Stomach (tissue), 9 donors: Measurements from ENCODE around the gene BCAM. TPM values are rescaled to one million over a fixed set of nuclear protein-coding genes. Genes with fewer than 3 reads are reported as not detected.
A peak's percentile ranks its signal among the peaks of the same experiment; 100 is the strongest.

Experiments
- DNase-seq, 2 donors: peaks; one replicate each; pipeline versions ENCODE4 v3.0.0 to v3.0.0-alpha.2; 2013 to 2019
- H3K27ac ChIP-seq, 5 donors: fragments of 200-600 bp in 4 of 5; sonication (generic) in 4 of 5; one replicate each; pipeline ENCODE4 v1.5.1; 2013 to 2019; ENCODE audit warnings: mild to moderate bottlenecking in 1 of 5, moderate library complexity in 1 of 5
- H3K27me3 ChIP-seq, 3 donors: fragments of 200-600 bp; sonication (generic); one replicate each; pipeline ENCODE4 v1.5.1; 2017 to 2019; ENCODE audit warnings: mixed run types in 1 of 3
- H3K36me3 ChIP-seq, 4 donors: fragments of 200-600 bp; sonication (generic); 1 replicate in 3 of 4; 2 replicates in 1 of 4; pipeline ENCODE4 v1.5.1; 2016 to 2019
- H3K4me1 ChIP-seq, 4 donors: fragments of 200-600 bp; sonication (generic); one replicate each; pipeline ENCODE4 v1.5.1; 2016 to 2019
- H3K4me3 ChIP-seq, 4 donors: fragments of 200-600 bp; sonication (generic) in 3 of 4; one replicate each; pipeline ENCODE4 v1.5.1; 2016 to 2019; ENCODE audit warnings: mild to moderate bottlenecking in 1 of 4
- H3K9me3 ChIP-seq, 4 donors: fragments of 200-600 bp; sonication (generic); one replicate each; pipeline ENCODE4 v1.5.1; 2016 to 2019
- CTCF ChIP-seq, 7 experiments: fragments of 450-650 bp in 4 of 7; fragments of 200-600 bp in 3 of 7; sonication (generic) in 3 of 7; IDR thresholded peaks; one replicate each; pipeline ENCODE4 v1.5.1; 2016 to 2019; ENCODE audit warnings: antibody characterized with exemption in 7 of 7, control low read depth in 2 of 7, mild to moderate bottlenecking in 1 of 7
- EP300 ChIP-seq: sonication (generic); formaldehyde crosslinking; IDR thresholded peaks from one replicate; pipeline ENCODE4 v1.6.1; 2017; ENCODE audit warnings: antibody characterized with exemption
- POLR2A ChIP-seq, 4 donors: fragments of 450-650 bp; IDR thresholded peaks; one replicate each; pipeline ENCODE4 v1.6.1; 2016; ENCODE audit warnings: antibody characterized with exemption in 4 of 4, control low read depth in 2 of 4, mild to moderate bottlenecking in 1 of 4, moderate library complexity in 1 of 4
- POLR2AphosphoS5 ChIP-seq, 3 donors: sonication (generic); formaldehyde crosslinking; IDR thresholded peaks; one replicate each; pipeline ENCODE4 v1.6.1; 2016; ENCODE audit warnings: antibody characterized with exemption in 3 of 3
- WGBS, 5 donors: extraction: QIAGEN DNeasy Blood & Tissue Kit in 3 of 5; methylation state at CpG; one replicate each; pipeline versions ENCODE4 v1.1.5 to v1.1.7; 2013 to 2018; 5-methylcytosine and 5-hydroxymethylcytosine counted together
- intact Hi-C: fragments of 100-400 bp; cut with DNase I; formaldehyde crosslinking; loops from one replicate; pipeline ENCODE4 v1.15.1; 2023; ENCODE audit warnings: low total_unique reads
- polyA plus RNA-seq, 3 donors: library from polyadenylated mRNA; stranded (reverse); fragments of 200-250 nt; gene quantifications; one replicate each; pipeline ENCODE4 v1.2.3, GENCODE V29; 2013
- total RNA-seq, 5 donors: library from RNA; depleted of rRNA; stranded (reverse); fragments of >200 nt; gene quantifications; one replicate each; pipeline versions ENCODE4 v1.1.0 to v1.2.3, GENCODE V29; 2014 to 2016
- donor health status: healthy with polysubstance abuse.
- donor health status: Bipolar disorder and iron deficiency.
- donor health status: healthy.

The BCAM gene
- total and polyA plus RNA-seq, 8 donors, result 7.3 to 265 (median 36.5) TPM

DNA sequence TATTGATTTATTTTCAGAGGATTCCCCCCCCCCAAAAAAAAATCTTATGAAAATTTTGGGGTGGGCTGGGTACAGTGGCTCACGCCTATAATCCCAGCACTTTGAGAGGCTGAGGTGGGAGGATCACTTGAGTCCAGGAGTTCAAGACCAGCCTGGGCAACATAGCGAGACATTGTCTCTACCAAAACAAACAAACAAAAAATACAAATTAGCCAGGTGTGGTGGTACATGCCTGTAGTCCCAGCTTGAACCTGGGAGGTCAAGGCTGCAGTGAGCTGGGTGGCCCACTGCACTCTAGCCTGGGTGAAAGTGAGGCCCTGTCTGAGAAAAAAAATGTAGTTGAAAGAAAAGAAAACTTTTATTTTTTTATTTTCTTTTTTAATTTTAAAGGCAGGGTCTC is 55.1 kb downstream of the BCAM start:
- H3K9me3 ChIP-seq, result no peaks in the 10 kb centered on the region
- no peak for DNase-seq
- H3K4me3 ChIP-seq, result no peak overlapping the region
- WGBS, 5 donors, result 88 to 94% (median 90%) methylated on average over 2 of the region's 2 CpGs
- peaks cover 4 to 42% (median 16%) of the 10 kb centered on the region in 4 donors for H3K4me1 ChIP-seq
- H3K27ac ChIP-seq, result no peak overlapping the region
- H3K27me3 ChIP-seq, result no peaks in the 10 kb centered on the region
- intact Hi-C loops, result no loop called here
- H3K36me3 ChIP-seq, result peaks cover 9 to 60% (median 49%) of the 10 kb centered on the region in 4 donors
- no peak for TF ChIP-seq POLR2A (IDR thresholded peaks at IDR 0.05)
- TF ChIP-seq CTCF (IDR thresholded peaks at IDR 0.05), result no peak
- TF ChIP-seq EP300, result no peak
- TF ChIP-seq POLR2AphosphoS5 (IDR thresholded peaks at IDR 0.05), result no peak

GRCh38 chr19:44865196-44865767 is 56.4 kb downstream of the BCAM start:
- Histone ChIP-seq H3K4me3 (no peak overlapping the region), H3K27ac (no peak overlapping the region), H3K36me3 (peaks cover 9 to 58% (median 49%) of the 10 kb centered on the region in 4 donors), H3K9me3 (no peaks in the 10 kb centered on the region), H3K27me3 (no peaks in the 10 kb centered on the region), H3K4me1 (peaks cover 0 to 44% (median 11%) of the 10 kb centered on the region in 4 donors)
- DNase-seq, result no peak
- no peak for TF ChIP-seq CTCF (IDR thresholded peaks at IDR 0.05)
- no peak for TF ChIP-seq EP300
- no peak for TF ChIP-seq POLR2A (IDR thresholded peaks at IDR 0.05)
- TF ChIP-seq POLR2AphosphoS5 (IDR thresholded peaks at IDR 0.05), result no peak
- WGBS, 5 donors, result 92 to 96% (median 94%) methylated on average over 16 to 27 of the region's 27 CpGs
- intact Hi-C loops, result no loop called here

DNA sequence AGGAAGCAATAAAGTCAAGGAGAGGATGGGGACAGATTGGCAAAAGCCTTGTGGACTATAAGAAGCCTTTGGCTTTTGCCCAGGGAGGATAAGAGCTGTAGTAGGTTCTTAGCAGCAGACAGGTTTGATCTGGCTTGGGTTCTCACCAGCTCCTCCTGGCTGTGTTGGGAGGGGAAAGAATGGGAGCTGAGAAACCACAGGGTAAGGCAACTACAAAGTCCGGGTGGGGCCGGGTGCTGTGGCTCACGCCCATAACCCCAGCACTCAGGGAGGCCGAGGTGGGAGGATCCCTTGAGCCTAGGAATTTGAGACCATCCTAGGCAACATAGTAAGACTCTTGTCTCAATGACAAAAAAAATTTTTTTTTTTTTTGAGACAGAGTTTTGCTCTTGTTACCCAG is 57.8 kb downstream of the BCAM start:
- H3K4me1 ChIP-seq, result peaks cover 0 to 44% (median 6%) of the 10 kb centered on the region in 4 donors
- H3K9me3 ChIP-seq, result no peaks in the 10 kb centered on the region
- WGBS, 5 donors, result 65 to 72% (median 70%) methylated on average over 4 of the region's 4 CpGs
- no peak for DNase-seq
- H3K27me3 ChIP-seq, result no peaks in the 10 kb centered on the region
- H3K4me3 ChIP-seq, result no peak overlapping the region
- H3K27ac ChIP-seq, result peak overlapping the region in 1 of 5 donors; percentile 46
- H3K36me3 ChIP-seq, result peaks cover 9 to 60% (median 55%) of the 10 kb centered on the region in 4 donors
- intact Hi-C loops, result no loop called here
- TF ChIP-seq EP300 (no peak), POLR2A (IDR thresholded peaks at IDR 0.05) (no peak), CTCF (IDR thresholded peaks at IDR 0.05) (no peak), POLR2AphosphoS5 (IDR thresholded peaks at IDR 0.05) (no peak)

DNA sequence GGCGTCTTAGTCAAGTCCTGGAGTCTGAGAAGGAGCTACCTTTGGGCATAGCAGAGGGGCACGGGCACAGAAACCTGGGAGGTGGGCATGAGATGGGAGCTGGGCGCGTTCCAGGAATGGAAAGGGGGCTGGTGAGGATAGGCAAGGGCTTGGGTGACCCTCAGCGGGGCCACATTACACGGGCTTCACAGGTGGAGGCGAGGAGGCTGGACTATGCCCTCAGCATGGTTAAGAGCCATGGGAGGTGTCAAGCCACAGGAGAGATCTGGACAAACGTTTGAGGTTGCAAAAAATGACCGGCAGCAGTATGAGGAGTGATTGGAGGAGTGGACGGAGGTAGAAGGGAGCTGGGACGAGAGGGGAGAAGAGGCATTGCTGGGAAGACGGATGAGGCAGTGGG is 58.7 kb downstream of the BCAM start:
- WGBS, 5 donors, result 81 to 87% (median 82%) methylated on average over 12 of the region's 12 CpGs
- H3K4me1 ChIP-seq, result peaks cover 0 to 44% (median 6%) of the 10 kb centered on the region in 4 donors
- H3K9me3 ChIP-seq, result no peaks in the 10 kb centered on the region
- peak overlapping the region in 3 of 5 donors; percentile 26 to 74 (median 64) for H3K27ac ChIP-seq
- TF ChIP-seq EP300 (no peak), CTCF (IDR thresholded peaks at IDR 0.05) (no peak), POLR2A (IDR thresholded peaks at IDR 0.05) (no peak), POLR2AphosphoS5 (IDR thresholded peaks at IDR 0.05) (no peak)
- peaks cover 15 to 66% (median 65%) of the 10 kb centered on the region in 4 donors for H3K36me3 ChIP-seq
- DNase-seq, result no peak
- no peak overlapping the region for H3K4me3 ChIP-seq
- intact Hi-C loops, result no loop called here
- no peaks in the 10 kb centered on the region for H3K27me3 ChIP-seq
